Measurements from ENCODE around the gene HEYL. TPM values are rescaled to one million over a fixed set of nuclear protein-coding genes. Genes with fewer than 3 reads are reported as not detected.

The HEYL gene
- total and polyA plus RNA-seq, 7 donors: 0.92 to 14.7 (median 2.5) TPM

DNA sequence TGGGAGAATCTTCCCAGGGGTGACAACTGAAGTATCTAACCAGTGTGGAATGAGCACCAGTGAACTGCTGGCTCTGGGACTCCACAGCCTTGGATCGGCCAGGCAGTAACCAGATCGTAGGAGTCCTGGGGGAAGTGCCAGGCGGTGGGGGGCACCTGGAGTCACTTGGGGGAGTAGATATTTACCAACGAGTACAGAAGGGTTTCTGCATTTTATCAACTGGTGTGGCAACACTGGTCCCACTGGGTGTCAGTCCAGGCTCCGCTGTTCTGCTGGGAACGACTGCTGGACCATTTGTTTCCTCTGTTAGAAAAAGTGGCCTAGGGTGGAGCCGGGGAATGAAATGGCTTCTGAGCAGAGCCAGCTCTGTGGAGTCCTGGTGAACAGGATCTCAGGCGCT lies 14.4 kb downstream of the HEYL start:
- Histone ChIP-seq H3K36me3 (no peaks in the 10 kb centered on the region), H3K27me3 (no peaks in the 10 kb centered on the region), H3K4me1 (peaks cover 0 to 10% (median 0%) of the 10 kb centered on the region in 4 donors), H3K27ac (peak overlapping the region; percentile 33 to 55 (median 46)), H3K4me3 (no peak overlapping the region), H3K9me3 (no peaks in the 10 kb centered on the region)
- WGBS, 2 donors: 77 to 86% methylated on average over 8 of the region's 8 CpGs
- intact Hi-C loops (cut with DNase I): no loop called here
- TF ChIP-seq POLR2A (IDR thresholded peaks at IDR 0.05) (no peak), POLR2AphosphoS5 (IDR thresholded peaks at IDR 0.05) (no peak), EP300 (IDR thresholded peaks at IDR 0.05) (no peak)
- TF ChIP-seq, protein P1, sequence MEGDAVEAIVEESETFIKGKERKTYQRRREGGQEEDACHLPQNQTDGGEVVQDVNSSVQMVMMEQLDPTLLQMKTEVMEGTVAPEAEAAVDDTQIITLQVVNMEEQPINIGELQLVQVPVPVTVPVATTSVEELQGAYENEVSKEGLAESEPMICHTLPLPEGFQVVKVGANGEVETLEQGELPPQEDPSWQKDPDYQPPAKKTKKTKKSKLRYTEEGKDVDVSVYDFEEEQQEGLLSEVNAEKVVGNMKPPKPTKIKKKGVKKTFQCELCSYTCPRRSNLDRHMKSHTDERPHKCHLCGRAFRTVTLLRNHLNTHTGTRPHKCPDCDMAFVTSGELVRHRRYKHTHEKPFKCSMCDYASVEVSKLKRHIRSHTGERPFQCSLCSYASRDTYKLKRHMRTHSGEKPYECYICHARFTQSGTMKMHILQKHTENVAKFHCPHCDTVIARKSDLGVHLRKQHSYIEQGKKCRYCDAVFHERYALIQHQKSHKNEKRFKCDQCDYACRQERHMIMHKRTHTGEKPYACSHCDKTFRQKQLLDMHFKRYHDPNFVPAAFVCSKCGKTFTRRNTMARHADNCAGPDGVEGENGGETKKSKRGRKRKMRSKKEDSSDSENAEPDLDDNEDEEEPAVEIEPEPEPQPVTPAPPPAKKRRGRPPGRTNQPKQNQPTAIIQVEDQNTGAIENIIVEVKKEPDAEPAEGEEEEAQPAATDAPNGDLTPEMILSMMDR (IDR thresholded peaks at IDR 0.05): no peak
- no peak for DNase-seq

DNA sequence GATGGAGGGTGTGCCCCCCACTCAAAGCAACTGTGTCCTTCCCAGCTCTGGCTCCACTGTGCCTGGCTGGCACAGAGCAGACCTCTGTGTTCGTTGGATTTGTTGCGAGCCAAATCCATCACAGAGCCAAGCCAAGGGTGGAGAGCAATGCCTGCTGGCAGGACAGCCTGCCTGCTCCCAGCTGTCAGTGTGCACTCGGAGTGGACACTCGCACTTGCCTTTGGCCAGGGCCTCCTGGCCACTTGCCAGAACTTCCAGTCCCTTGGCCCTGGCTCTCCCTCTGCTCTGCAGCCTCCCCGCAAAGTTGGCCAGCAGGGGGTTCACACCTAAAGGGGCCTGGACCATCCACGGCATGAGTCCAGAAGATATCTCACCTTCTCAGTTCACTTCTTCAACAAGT lies 16.4 kb downstream of the HEYL start:
- peaks cover 0 to 10% (median 0%) of the 10 kb centered on the region in 4 donors for H3K4me1 ChIP-seq
- no peak for DNase-seq
- intact Hi-C loops (cut with DNase I): no loop called here
- TF ChIP-seq, protein P1 (IDR thresholded peaks at IDR 0.05): no peak
- TF ChIP-seq POLR2A (IDR thresholded peaks at IDR 0.05): no peak
- peak in 1 of 4 donors; percentile 34 for TF ChIP-seq POLR2AphosphoS5 (IDR thresholded peaks at IDR 0.05)
- TF ChIP-seq EP300 (IDR thresholded peaks at IDR 0.05): no peak
- H3K36me3 ChIP-seq: no peaks in the 10 kb centered on the region
- H3K4me3 ChIP-seq: no peak overlapping the region
- H3K27ac ChIP-seq: no peak overlapping the region
- 82 to 85% methylated on average over 6 of the region's 6 CpGs for WGBS, 2 donors
- H3K27me3 ChIP-seq: no peaks in the 10 kb centered on the region
- H3K9me3 ChIP-seq: no peaks in the 10 kb centered on the region

DNA sequence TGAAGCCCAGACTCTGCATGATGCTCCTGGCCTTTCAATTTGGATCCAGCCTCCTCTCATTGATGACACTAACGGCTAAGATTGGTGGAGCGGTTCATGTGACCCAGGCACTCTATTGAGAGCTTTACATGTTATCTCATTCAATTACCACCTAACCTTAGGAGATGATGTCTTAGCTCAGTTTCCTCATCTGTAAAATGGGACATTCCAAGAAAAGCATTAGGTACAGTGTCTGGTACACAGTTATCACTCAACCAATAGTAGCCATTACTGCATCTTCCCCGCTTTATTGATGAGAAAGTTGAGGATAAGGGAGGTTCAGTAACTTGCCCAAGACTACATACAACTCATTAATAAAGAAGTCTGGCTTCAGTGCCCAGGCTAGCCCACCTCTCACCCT lies 17.0 kb downstream of the HEYL start:
- Histone ChIP-seq H3K9me3 (no peaks in the 10 kb centered on the region), H3K4me1 (peaks cover 0 to 10% (median 0%) of the 10 kb centered on the region in 4 donors), H3K27ac (no peak overlapping the region), H3K36me3 (no peaks in the 10 kb centered on the region), H3K4me3 (no peak overlapping the region), H3K27me3 (no peaks in the 10 kb centered on the region)
- TF ChIP-seq, protein P1 (IDR thresholded peaks at IDR 0.05): no peak
- TF ChIP-seq POLR2A (IDR thresholded peaks at IDR 0.05) (no peak), POLR2AphosphoS5 (IDR thresholded peaks at IDR 0.05) (no peak), EP300 (IDR thresholded peaks at IDR 0.05) (no peak)
- intact Hi-C loops (cut with DNase I): no loop called here
- 95 to 97% methylated on average over 3 of the region's 3 CpGs for WGBS, 2 donors
- no peak for DNase-seq

DNA sequence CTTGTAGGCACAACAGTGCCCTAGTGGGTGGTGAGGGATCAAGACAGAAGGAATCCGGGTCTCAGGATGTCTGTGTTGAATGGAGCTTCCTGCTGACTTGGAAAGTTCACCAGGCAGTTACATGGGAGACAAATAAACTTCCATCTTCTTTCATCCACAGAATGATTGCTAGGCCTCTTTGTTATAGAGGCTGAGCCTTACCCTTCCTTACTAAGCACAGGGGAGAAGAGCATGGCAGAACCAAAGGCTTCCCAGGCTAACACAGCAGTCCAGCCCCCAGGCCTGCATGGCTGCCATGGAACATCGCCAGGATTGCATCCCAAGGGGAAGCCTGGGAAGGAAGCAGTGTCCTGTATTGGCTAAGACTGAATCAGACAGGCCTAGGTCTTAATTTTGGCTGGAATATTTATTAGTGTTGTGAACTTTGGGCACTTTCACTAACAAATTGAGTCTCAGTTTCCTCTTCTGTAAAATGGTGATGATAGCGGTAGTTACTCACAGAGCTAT lies 18.7 kb downstream of the HEYL start:
- Histone ChIP-seq H3K4me1 (no peaks in the 10 kb centered on the region), H3K4me3 (no peak overlapping the region), H3K36me3 (no peaks in the 10 kb centered on the region), H3K27me3 (no peaks in the 10 kb centered on the region), H3K9me3 (no peaks in the 10 kb centered on the region), H3K27ac (no peak overlapping the region)
- TF ChIP-seq POLR2AphosphoS5 (IDR thresholded peaks at IDR 0.05): no peak
- 90 to 96% methylated on average over 3 of the region's 3 CpGs for WGBS, 2 donors
- DNase-seq: no peak
- intact Hi-C loops (cut with DNase I): no loop called here

DNA sequence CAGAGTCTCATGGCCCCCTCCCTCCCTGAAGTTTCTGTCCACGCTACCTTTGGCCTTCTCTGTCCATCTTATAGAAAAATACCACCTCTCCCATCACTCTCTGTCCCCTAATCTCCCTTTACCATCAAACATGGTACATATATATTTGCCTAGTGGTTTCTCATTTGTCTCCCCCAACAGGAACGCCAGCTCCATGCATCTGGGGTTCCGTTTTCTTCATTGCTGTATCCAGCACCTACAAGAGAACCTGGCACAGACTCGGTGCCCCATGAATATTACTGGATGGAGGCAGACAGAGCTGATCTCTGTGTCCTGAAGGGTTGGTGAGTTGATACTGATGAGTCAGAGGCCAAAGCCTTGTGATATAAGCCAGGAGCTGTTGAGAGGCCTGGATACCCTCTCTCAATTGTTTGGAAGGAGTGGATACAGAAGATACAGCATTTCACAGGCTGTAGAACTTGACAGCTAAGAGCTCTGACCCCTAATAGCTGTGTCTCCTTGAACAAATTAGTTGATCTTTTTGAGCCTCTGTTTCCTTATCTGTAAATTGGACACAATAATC lies 21.9 kb downstream of the HEYL start:
- Histone ChIP-seq H3K27ac (no peak overlapping the region), H3K9me3 (no peaks in the 10 kb centered on the region), H3K36me3 (no peaks in the 10 kb centered on the region), H3K27me3 (no peaks in the 10 kb centered on the region), H3K4me3 (no peak overlapping the region), H3K4me1 (no peaks in the 10 kb centered on the region)
- TF ChIP-seq POLR2AphosphoS5 (IDR thresholded peaks at IDR 0.05) (no peak), EP300 (IDR thresholded peaks at IDR 0.05) (no peak), POLR2A (IDR thresholded peaks at IDR 0.05) (no peak)
- TF ChIP-seq, protein P1 (IDR thresholded peaks at IDR 0.05): no peak
- intact Hi-C loops (cut with DNase I): no loop called here
- no peak for DNase-seq
- 87% methylated on average over 4 of the region's 4 CpGs for WGBS, 2 donors

Data from sigmoid colon (tissue), 7 donors.